ENCODE measurements around the gene F11R.

- TF ChIP-seq POLR2AphosphoS5 (IDR thresholded peaks at IDR 0.05; ENCODE audit: low read depth, low read length) (no peak), POLR2A (IDR thresholded peaks at IDR 0.05; ENCODE audit: low read depth, low read length) (no peak), TAF1 (IDR thresholded peaks at IDR 0.05; ENCODE audit: borderline replicate concordance, low read depth, low read length) (no peak)
These were observed 7.8 kb downstream of the F11R start for GRCh38 chr1:161013131-161013487.

Measured in GM12892 (cell line).